Activated effector memory CD4-positive, alpha-beta T cell treated with anti-CD3 and anti-CD28 coated beads, Interleukin-2, amount 50 U/mL, for 16 hours (primary cell): Measurements from ENCODE around the gene GJA4.
A peak's percentile ranks its signal among the peaks of the same experiment; 100 is the strongest.

Experiments used
- DNase-seq: peaks from one replicate; pipeline ENCODE4 v3.0.0-alpha.2; 2020

The GJA4 gene

DNA sequence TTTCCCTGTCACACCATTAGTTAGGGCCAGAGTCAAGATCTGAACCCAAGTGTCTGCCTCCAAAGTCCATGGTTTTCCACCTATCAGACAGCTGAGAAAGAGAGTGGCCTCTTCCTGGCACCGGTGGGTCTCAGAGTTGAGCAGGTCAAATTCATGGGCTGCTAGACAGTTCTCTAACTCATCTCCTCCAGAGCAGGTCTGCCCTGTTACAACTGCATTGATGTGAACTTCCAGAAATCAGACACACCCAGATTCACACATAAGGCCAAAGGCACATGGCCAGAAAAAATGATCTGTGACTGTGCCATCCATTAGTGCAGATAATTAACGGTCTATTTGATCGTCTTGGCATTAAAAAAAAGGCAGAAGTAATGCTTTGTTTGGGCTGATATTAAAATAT lies 49.3 kb downstream of the GJA4 start:
- DNase-seq, result no peak

DNA sequence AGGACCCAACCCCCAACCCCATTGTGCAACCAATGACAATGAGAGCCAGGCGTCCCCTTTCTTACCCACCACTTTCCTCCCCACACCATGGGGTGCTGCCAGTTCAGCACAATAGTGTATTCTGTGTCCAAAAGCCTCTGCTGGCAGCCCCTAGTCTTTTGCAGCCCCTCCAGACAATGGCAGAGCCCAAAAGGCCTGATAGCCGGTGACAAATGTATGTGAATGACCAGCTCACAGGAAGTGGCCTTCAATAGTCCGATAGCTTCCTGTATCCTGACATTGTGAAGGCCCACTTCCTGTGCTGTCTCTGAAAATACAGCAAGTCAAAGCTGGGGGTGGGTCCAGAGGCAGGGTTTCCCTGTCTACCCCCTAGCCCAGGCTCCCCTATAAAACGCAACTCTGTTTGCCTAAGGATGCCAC lies 50.2 kb downstream of the GJA4 start:
- no peak for DNase-seq

DNA sequence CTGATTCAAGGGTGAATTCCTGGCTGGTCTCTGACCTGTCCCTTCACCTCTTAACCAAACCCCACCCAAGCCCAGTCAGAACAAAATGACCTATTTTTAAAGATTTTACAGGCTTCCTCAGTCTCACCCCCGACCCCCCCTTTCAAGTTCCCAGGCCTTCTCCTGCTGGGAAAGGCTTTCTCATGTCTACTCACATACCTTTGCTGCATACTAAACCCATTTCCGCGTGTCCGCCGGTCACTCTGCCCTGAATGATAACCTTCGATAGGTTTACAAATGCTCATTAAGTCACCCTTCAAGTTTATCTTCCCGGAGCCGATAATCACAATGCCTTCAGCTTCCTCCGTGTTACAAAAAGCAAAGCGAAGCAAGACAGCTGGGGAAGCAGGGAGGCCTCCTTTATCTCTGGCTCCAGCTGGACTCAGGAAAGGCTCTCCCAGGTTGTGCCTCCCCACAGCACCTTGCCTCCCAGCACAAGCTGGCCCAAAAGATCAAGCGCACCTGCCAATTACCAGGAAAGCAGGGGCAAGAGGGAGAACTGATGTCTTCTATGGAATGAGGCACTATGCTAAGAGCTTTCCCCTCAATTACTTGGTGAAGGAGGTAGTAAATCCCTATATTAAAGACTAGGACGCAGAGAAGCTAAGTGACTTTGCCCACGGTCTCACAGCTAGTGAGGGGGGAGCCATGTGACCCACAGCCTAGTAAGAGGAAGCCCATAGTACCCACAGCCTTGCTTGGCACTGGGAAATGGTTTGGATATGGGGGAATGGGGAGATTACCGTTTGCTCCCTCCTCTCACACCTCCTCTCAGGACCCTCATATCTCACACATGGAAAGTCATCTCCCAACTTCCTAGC lies 50.8 kb downstream of the GJA4 start:
- DNase-seq, result peak; percentile 42

DNA sequence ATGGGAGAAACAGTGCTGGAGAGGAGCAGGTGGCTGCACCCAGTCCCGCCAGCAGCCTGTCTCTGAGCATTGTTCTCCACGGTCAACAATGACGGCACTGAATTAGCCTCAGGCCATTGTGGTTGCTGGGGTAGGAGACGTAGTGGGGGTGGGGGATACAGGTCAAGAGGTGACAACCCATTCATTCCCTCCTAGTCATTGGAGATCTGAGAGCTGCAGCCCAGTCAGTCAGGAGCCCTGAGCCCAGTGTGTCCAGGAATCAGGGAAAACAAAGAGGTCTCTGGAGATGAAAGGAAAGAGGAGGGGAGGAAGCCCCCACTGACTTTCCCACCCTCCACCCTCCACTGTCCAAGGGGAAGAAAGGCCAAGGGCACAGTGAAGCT lies 51.4 kb downstream of the GJA4 start:
- no peak for DNase-seq
